Hepatocyte (in vitro differentiated cells): Measurements from ENCODE around the gene PYY. TPM values are rescaled to one million over a fixed set of nuclear protein-coding genes. Genes with fewer than 3 reads are reported as not detected.

ENCODE experiments used
- DNase-seq: peaks from one replicate; pipeline ENCODE4 v3.0.0-alpha.2; 2016; ENCODE audit warnings: low spot score
- H2AFZ ChIP-seq: fragments of 200-600 bp; sonication (generic); 2 replicates; pipeline ENCODE4 v1.6.0; 2016; ENCODE audit warnings: antibody characterized with exemption, mild to moderate bottlenecking
- H3K27ac ChIP-seq: fragments of 200-600 bp; sonication (generic); 2 replicates; pipeline ENCODE4 v1.5.1; 2016; ENCODE audit warnings: mild to moderate bottlenecking
- H3K27me3 ChIP-seq: fragments of 200-600 bp; sonication (generic); 2 replicates; pipeline ENCODE4 v1.6.1; 2016
- H3K36me3 ChIP-seq: fragments of 200-600 bp; sonication (generic); replicated peaks from 2 replicates; pipeline ENCODE4 v1.5.1; 2016; ENCODE audit warnings: low read depth; ENCODE audit not compliant: insufficient read depth
- H3K4me1 ChIP-seq: fragments of 200-600 bp; sonication (generic); 2 replicates; pipeline ENCODE4 v1.5.1; 2016; ENCODE audit warnings: mild to moderate bottlenecking, moderate library complexity; ENCODE audit not compliant: insufficient read depth
- H3K4me2 ChIP-seq: fragments of 200-600 bp; sonication (generic); 2 replicates; pipeline ENCODE4 v1.6.0; 2016
- H3K4me3 ChIP-seq: fragments of 200-600 bp; sonication (generic); 2 replicates; pipeline ENCODE4 v1.5.1; 2016; ENCODE audit warnings: mild to moderate bottlenecking
- H3K79me2 ChIP-seq: fragments of 200-600 bp; sonication (generic); 2 replicates; pipeline ENCODE4 v1.6.0; 2017; ENCODE audit warnings: mild to moderate bottlenecking
- H3K9me2 ChIP-seq: fragments of 200-600 bp; sonication (generic); replicated peaks from 2 replicates; pipeline ENCODE4 v1.6.0; 2017; ENCODE audit warnings: mild to moderate bottlenecking; ENCODE audit not compliant: insufficient read depth
- H3K9me3 ChIP-seq: fragments of 200-600 bp; sonication (generic); 2 replicates; pipeline ENCODE4 v1.5.1; 2016; ENCODE audit warnings: low read depth, mild to moderate bottlenecking
- H4K20me1 ChIP-seq: fragments of 200-600 bp; sonication (generic); 2 replicates; pipeline ENCODE4 v1.6.0; 2016; ENCODE audit warnings: mild to moderate bottlenecking; ENCODE audit not compliant: insufficient read depth, poor library complexity, severe bottlenecking
- EZH2 ChIP-seq: fragments of 200-600 bp; sonication (generic); IDR thresholded peaks from 2 replicates; pipeline ENCODE4 v1.6.1; 2016; ENCODE audit warnings: antibody characterized with exemption, mild to moderate bottlenecking, borderline replicate concordance
- EZH2phosphoT487 ChIP-seq: fragments of 200-600 bp; sonication (generic); IDR thresholded peaks from one replicate; pipeline ENCODE4 v1.6.1; 2018; ENCODE audit warnings: antibody characterized with exemption, mild to moderate bottlenecking, low read depth, moderate library complexity; ENCODE audit not compliant: unreplicated experiment, severe bottlenecking
- WGBS: methylation state at CpG from one replicate; pipeline ENCODE4 v1.1.6; 2016; ENCODE audit warnings: low lambda C conversion rate; ENCODE audit errors: missing lambda C conversion rate; 5-methylcytosine and 5-hydroxymethylcytosine counted together
- polyA plus RNA-seq: library from polyadenylated mRNA; unstranded; fragments of >200 nt; fragmentation: Nextera tagmentation; extraction: Ambion mirVana; gene quantifications from 2 replicates; pipeline ENCODE4 v1.2.1, GENCODE V29; 2016
- total RNA-seq: library from RNA; depleted of rRNA; stranded (reverse); fragments of >200 nt; gene quantifications from 2 replicates; pipeline ENCODE4 v1.2.3, GENCODE V29; 2014
- TF ChIP-seq, protein P1 (sequence below): fragments of 200-600 bp; sonication (generic); IDR thresholded peaks from 2 replicates; pipeline ENCODE4 v1.5.1; 2016; ENCODE audit warnings: antibody characterized with exemption, mild to moderate bottlenecking; ENCODE audit not compliant: poor library complexity

PYY gene
- total and polyA plus RNA-seq, 2 experiments from 2014 or later = 16.9 TPM; not detected in 1

- H2AFZ ChIP-seq = no peak overlapping the region
- H3K27me3 ChIP-seq = peaks cover 26% of the 10 kb centered on the region
- peak overlapping the region; percentile 88 for H3K4me2 ChIP-seq
- peaks cover 8% of the 10 kb centered on the region for H3K4me1 ChIP-seq
- H3K27ac ChIP-seq = no peak overlapping the region
- no peaks in the 10 kb centered on the region for H3K79me2 ChIP-seq
- no peak for DNase-seq
- no peaks in the 10 kb centered on the region for H3K9me3 ChIP-seq
- TF ChIP-seq EZH2 = peak; percentile 45
- TF ChIP-seq, protein P1, sequence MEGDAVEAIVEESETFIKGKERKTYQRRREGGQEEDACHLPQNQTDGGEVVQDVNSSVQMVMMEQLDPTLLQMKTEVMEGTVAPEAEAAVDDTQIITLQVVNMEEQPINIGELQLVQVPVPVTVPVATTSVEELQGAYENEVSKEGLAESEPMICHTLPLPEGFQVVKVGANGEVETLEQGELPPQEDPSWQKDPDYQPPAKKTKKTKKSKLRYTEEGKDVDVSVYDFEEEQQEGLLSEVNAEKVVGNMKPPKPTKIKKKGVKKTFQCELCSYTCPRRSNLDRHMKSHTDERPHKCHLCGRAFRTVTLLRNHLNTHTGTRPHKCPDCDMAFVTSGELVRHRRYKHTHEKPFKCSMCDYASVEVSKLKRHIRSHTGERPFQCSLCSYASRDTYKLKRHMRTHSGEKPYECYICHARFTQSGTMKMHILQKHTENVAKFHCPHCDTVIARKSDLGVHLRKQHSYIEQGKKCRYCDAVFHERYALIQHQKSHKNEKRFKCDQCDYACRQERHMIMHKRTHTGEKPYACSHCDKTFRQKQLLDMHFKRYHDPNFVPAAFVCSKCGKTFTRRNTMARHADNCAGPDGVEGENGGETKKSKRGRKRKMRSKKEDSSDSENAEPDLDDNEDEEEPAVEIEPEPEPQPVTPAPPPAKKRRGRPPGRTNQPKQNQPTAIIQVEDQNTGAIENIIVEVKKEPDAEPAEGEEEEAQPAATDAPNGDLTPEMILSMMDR = no peak
- H4K20me1 ChIP-seq = no peaks in the 10 kb centered on the region
- no peaks in the 10 kb centered on the region for H3K36me3 ChIP-seq
- no peaks in the 10 kb centered on the region for H3K9me2 ChIP-seq
- WGBS = 25% methylated on average over 12 of the region's 12 CpGs
- H3K4me3 ChIP-seq = no peak overlapping the region
These were observed 41.4 kb upstream of the PYY start for GRCh38 chr17:43995150-43995471.

DNA sequence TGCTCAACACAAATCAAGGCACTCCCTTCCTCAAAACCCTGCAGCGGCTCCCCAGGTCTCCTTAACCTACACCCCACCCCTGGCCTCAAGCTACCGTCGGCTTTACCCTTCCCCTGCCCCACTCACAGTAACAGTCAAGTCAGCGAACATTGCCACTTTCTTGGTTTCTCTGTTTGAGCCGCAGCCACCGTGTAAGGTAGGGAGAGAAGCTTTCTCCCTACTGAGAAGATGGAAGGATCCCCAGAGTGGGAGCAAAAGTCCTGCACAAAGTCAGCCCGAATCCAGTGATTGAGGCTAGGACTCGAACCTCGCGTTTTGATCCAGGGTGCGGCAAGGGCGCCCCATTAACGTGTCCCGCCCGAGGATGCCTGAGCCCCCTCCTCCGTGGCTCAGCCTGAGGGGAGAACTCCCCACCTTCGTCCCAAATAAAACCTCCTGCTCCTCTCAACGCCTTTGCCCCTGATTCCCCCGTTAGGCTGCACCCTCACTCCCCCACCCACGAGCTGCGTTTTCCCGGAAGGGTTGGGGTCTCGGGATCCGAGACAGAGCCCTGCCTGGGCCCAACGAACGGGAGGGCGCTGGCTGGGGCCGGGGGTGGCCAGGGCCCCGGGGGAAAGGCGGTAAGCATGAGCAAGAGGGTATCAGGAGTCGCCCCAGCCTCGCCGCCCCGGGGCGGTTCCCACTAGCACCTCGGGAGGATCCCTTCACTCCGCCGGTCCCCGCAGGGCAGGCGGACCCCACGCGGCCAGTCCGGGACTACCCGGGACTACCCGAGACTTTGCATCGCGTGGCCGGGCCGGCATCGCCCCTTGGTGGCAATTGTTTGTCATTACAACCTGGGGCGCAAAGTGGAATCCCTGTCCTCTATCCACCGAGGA, 40.8 kb upstream of the PYY start:
- Histone ChIP-seq H3K79me2 (no peaks in the 10 kb centered on the region), H3K27me3 (peaks cover 26% of the 10 kb centered on the region), H3K27ac (no peak overlapping the region), H3K9me3 (no peaks in the 10 kb centered on the region), H3K4me3 (peak overlapping the region; percentile 14), H3K36me3 (no peaks in the 10 kb centered on the region), H3K4me1 (peaks cover 8% of the 10 kb centered on the region), H3K9me2 (no peaks in the 10 kb centered on the region), H3K4me2 (peak overlapping the region; percentile 88), H2AFZ (peak overlapping the region; percentile 37), H4K20me1 (no peaks in the 10 kb centered on the region)
- TF ChIP-seq, protein P1 = peak; percentile 90
- no peak for TF ChIP-seq EZH2
- peak; percentile 81 for DNase-seq
- WGBS = 25% methylated on average over 33 of the region's 52 CpGs

- Histone ChIP-seq H4K20me1 (no peaks in the 10 kb centered on the region), H3K9me2 (no peaks in the 10 kb centered on the region), H3K4me1 (peaks cover 8% of the 10 kb centered on the region), H2AFZ (no peak overlapping the region), H3K4me2 (no peak overlapping the region), H3K9me3 (no peaks in the 10 kb centered on the region), H3K27ac (no peak overlapping the region), H3K4me3 (no peak overlapping the region), H3K79me2 (no peaks in the 10 kb centered on the region), H3K27me3 (peaks cover 37% of the 10 kb centered on the region), H3K36me3 (no peaks in the 10 kb centered on the region)
- TF ChIP-seq, protein P1 = no peak
- TF ChIP-seq EZH2phosphoT487 (no peak), EZH2 (no peak)
- 97% methylated on average over 14 of the region's 14 CpGs for WGBS
- DNase-seq = no peak
These were observed 38.9 kb upstream of the PYY start for GRCh38 chr17:43992641-43993040.
